MM.1S (cell line): ENCODE results near the gene RIF1.

Experiments
- DNase-seq: peaks from one replicate; pipeline ENCODE4 v3.0.0-alpha.2; 2015
- H2AFZ ChIP-seq: fragments of 300-600 bp; sonication (generic); 2 replicates; pipeline ENCODE4 v1.6.0; 2016; ENCODE audit warnings: antibody characterized with exemption, low read length
- H3F3A ChIP-seq: fragments of 300-600 bp; sonication (generic); 2 replicates; pipeline ENCODE4 v1.6.1; 2016; ENCODE audit warnings: mild to moderate bottlenecking, antibody characterized with exemption, low read length, moderate library complexity, mixed read lengths; ENCODE audit not compliant: insufficient read depth
- H3K27ac ChIP-seq: fragments of 300-600 bp; sonication (generic); 2 replicates; pipeline ENCODE4 v1.5.1; 2016; ENCODE audit warnings: mild to moderate bottlenecking, low read length
- H3K27me3 ChIP-seq: fragments of 300-600 bp; sonication (generic); replicated peaks from 2 replicates; pipeline ENCODE4 v1.6.0; 2016; ENCODE audit warnings: low read length; ENCODE audit not compliant: insufficient read depth
- H3K36me3 ChIP-seq: fragments of 300-600 bp; sonication (generic); replicated peaks from 2 replicates; pipeline ENCODE4 v1.6.1; 2016; ENCODE audit warnings: mild to moderate bottlenecking, low read length, mixed read lengths; ENCODE audit not compliant: insufficient read depth
- H3K4me1 ChIP-seq: fragments of 300-600 bp; sonication (generic); 2 replicates; pipeline ENCODE4 v1.6.1; 2016; ENCODE audit warnings: low read length, mixed read lengths
- H3K4me2 ChIP-seq: fragments of 300-600 bp; sonication (generic); 2 replicates; pipeline ENCODE4 v1.6.0; 2016; ENCODE audit warnings: low read depth, low read length
- H3K4me3 ChIP-seq: fragments of 300-600 bp; sonication (generic); 2 replicates; pipeline ENCODE4 v1.5.1; 2016; ENCODE audit warnings: low read length, mixed read lengths
- H3K79me2 ChIP-seq: fragments of 300-600 bp; sonication (generic); 2 replicates; pipeline ENCODE4 v1.6.1; 2016; ENCODE audit warnings: mixed run types, low read length, mixed read lengths
- H3K9ac ChIP-seq: fragments of 300-600 bp; sonication (generic); 2 replicates; pipeline ENCODE4 v1.6.1; 2016; ENCODE audit warnings: low read length, mixed read lengths
- H3K9me2 ChIP-seq: fragments of 300-600 bp; sonication (generic); replicated peaks from 2 replicates; pipeline ENCODE4 v1.6.1; 2016; ENCODE audit warnings: mild to moderate bottlenecking, low read length, mixed read lengths; ENCODE audit not compliant: insufficient read depth
- H3K9me3 ChIP-seq: fragments of 300-600 bp; sonication (generic); replicated peaks from 2 replicates; pipeline ENCODE4 v1.6.1; 2016; ENCODE audit warnings: mild to moderate bottlenecking, low read length, mixed read lengths; ENCODE audit not compliant: insufficient read depth
- H4K20me1 ChIP-seq: fragments of 300-600 bp; sonication (generic); 2 replicates; pipeline ENCODE4 v1.6.1; 2016; ENCODE audit warnings: mild to moderate bottlenecking, low read length, moderate library complexity, mixed read lengths; ENCODE audit not compliant: insufficient read depth
- CTCF ChIP-seq: fragments of 300-600 bp; sonication (generic); IDR thresholded peaks from 2 replicates; pipeline ENCODE4 v1.5.1; 2016; ENCODE audit warnings: antibody characterized with exemption, low read length, mixed read lengths
- EZH2 ChIP-seq: fragments of 300-600 bp; sonication (generic); optimal IDR thresholded peaks from 2 replicates; pipeline ENCODE3; 2017; ENCODE audit warnings: low read depth, mild to moderate bottlenecking, antibody characterized with exemption, low read length, mixed read lengths
- EZH2phosphoT487 ChIP-seq: fragments of 300-600 bp; sonication (generic); IDR thresholded peaks from 2 replicates; pipeline ENCODE4 v1.6.1; 2018; ENCODE audit warnings: antibody characterized with exemption, low read length

RIF1 gene

GRCh38 chr2:151520976-151521375, 111.3 kb downstream of the RIF1 start:
- Histone ChIP-seq H3K27me3 (no peaks in the 10 kb centered on the region), H3K4me3 (no peak overlapping the region), H3K9ac (no peak overlapping the region), H3K36me3 (no peaks in the 10 kb centered on the region), H3F3A (no peaks in the 10 kb centered on the region), H3K27ac (no peak overlapping the region), H3K4me1 (no peaks in the 10 kb centered on the region), H3K4me2 (no peak overlapping the region), H3K79me2 (no peaks in the 10 kb centered on the region), H2AFZ (no peak overlapping the region), H3K9me2 (no peaks in the 10 kb centered on the region), H3K9me3 (no peaks in the 10 kb centered on the region), H4K20me1 (no peaks in the 10 kb centered on the region)
- TF ChIP-seq CTCF (no peak), EZH2 (no peak), EZH2phosphoT487 (no peak)
- DNase-seq = no peak

GRCh38 chr2:151522556-151522955, 112.9 kb downstream of the RIF1 start:
- Histone ChIP-seq H3K9me3 (no peaks in the 10 kb centered on the region), H3K27ac (no peak overlapping the region), H4K20me1 (no peaks in the 10 kb centered on the region), H3K4me3 (no peak overlapping the region), H3K27me3 (no peaks in the 10 kb centered on the region), H2AFZ (no peak overlapping the region), H3K9me2 (no peaks in the 10 kb centered on the region), H3K4me1 (no peaks in the 10 kb centered on the region), H3K36me3 (no peaks in the 10 kb centered on the region), H3K9ac (no peak overlapping the region), H3F3A (no peaks in the 10 kb centered on the region), H3K4me2 (no peak overlapping the region), H3K79me2 (no peaks in the 10 kb centered on the region)
- no peak for DNase-seq
- TF ChIP-seq CTCF = no peak
- TF ChIP-seq EZH2 = no peak
- TF ChIP-seq EZH2phosphoT487 = no peak

- no peak for TF ChIP-seq EZH2phosphoT487
- no peak for TF ChIP-seq CTCF
- TF ChIP-seq EZH2 = no peak
- H3K4me1 ChIP-seq = no peaks in the 10 kb centered on the region
- H3K36me3 ChIP-seq = no peaks in the 10 kb centered on the region
- no peak overlapping the region for H3K4me3 ChIP-seq
- H3K9ac ChIP-seq = no peak overlapping the region
- no peaks in the 10 kb centered on the region for H3K9me2 ChIP-seq
- no peaks in the 10 kb centered on the region for H3K79me2 ChIP-seq
- no peak overlapping the region for H2AFZ ChIP-seq
- H3K27me3 ChIP-seq = no peaks in the 10 kb centered on the region
- H4K20me1 ChIP-seq = no peaks in the 10 kb centered on the region
- H3K27ac ChIP-seq = no peak overlapping the region
- no peak for DNase-seq
- no peak overlapping the region for H3K4me2 ChIP-seq
- H3K9me3 ChIP-seq = no peaks in the 10 kb centered on the region
- no peaks in the 10 kb centered on the region for H3F3A ChIP-seq
Measured at GRCh38 chr2:151523850-151524249, 114.1 kb downstream of the RIF1 start.
